HEK293 (cell line): ENCODE measurements around the gene GLRX.

Source experiments
- CTCF ChIP-seq: fragments of 450-650 bp; formaldehyde crosslinking; IDR thresholded peaks from 2 replicates; pipeline ENCODE4 v1.5.1; 2016; ENCODE audit warnings: missing biosample characterization, missing genetic modification characterization
- HOXC10 ChIP-seq: sonication (generic); formaldehyde crosslinking; IDR thresholded peaks from 2 replicates; pipeline ENCODE4 v1.8.1; 2023; ENCODE audit warnings: mild to moderate bottlenecking, missing genetic modification reagents
- PATZ1 ChIP-seq: fragments of 450-650 bp; formaldehyde crosslinking; IDR thresholded peaks from 2 replicates; pipeline ENCODE4 v1.5.1; 2016; ENCODE audit warnings: missing biosample characterization, missing genetic modification characterization
- REST ChIP-seq: fragments of 450-650 bp; formaldehyde crosslinking; IDR thresholded peaks from 2 replicates; pipeline ENCODE4 v1.5.1; 2016; ENCODE audit warnings: missing biosample characterization, missing genetic modification characterization
- TCF7L2 ChIP-seq: IDR thresholded peaks from 2 replicates; pipeline ENCODE4 v1.6.1; 2011; ENCODE audit warnings: low read depth, mild to moderate bottlenecking, inconsistent platforms, low read length, moderate library complexity, borderline replicate concordance
- ZNF112 ChIP-seq: fragments of 450-650 bp; formaldehyde crosslinking; IDR thresholded peaks from 2 replicates; pipeline ENCODE4 v1.5.0; 2017; ENCODE audit warnings: missing biosample characterization, missing genetic modification characterization
- ZNF138 ChIP-seq: fragments of 450-650 bp; formaldehyde crosslinking; IDR thresholded peaks from 2 replicates; pipeline ENCODE4 v1.5.1; 2016; ENCODE audit warnings: missing biosample characterization, missing genetic modification characterization, borderline replicate concordance
- ZNF174 ChIP-seq: fragments of 450-650 bp; formaldehyde crosslinking; IDR thresholded peaks from 2 replicates; pipeline ENCODE4 v1.5.0; 2017; ENCODE audit warnings: missing biosample characterization, mild to moderate bottlenecking, missing genetic modification characterization
- ZNF792 ChIP-seq: fragments of 450-650 bp; formaldehyde crosslinking; IDR thresholded peaks from 2 replicates; pipeline ENCODE4 v1.5.1; 2016; ENCODE audit warnings: missing biosample characterization, missing genetic modification characterization
- ZNF837 ChIP-seq: fragments of 450-650 bp; formaldehyde crosslinking; IDR thresholded peaks from 2 replicates; pipeline ENCODE4 v1.5.1; 2016; ENCODE audit warnings: missing biosample characterization, missing genetic modification characterization

DNA sequence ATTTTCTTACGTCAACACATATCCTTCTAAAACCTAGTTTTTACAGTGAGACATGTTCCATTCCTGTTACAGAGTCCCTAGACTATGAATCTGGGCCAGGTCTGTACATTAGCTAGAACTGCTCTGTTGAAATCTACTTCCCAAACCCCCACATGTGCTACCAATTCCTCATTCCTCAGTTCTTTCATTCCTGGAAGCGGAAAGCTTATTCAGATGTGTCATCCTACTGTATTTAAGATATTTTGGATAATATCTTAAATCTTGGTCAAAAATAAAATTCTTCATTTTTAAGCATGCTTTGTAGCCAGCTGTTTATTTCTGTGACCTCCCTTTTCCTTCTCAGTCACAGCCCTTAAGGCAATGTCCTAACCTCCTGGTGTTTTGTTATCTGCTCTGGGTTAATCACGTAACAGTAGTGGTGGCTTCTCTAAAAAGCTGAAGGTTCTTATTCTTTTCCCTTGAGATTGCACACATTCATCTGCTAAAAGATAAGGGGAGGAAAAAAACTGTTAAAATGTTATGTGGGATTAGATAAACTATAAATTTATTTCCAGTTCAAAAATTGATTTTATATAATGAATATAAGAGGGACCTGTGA, 35.6 kb downstream of the GLRX start:
- no peak for TF ChIP-seq ZNF138
- no peak for TF ChIP-seq REST (tag by site-specific recombination)
- TF ChIP-seq CTCF (tag by site-specific recombination): no peak
- TF ChIP-seq TCF7L2: no peak
- TF ChIP-seq ZNF112: no peak
- no peak for TF ChIP-seq ZNF837 (tag by site-specific recombination)
- TF ChIP-seq ZNF792: no peak
- no peak for TF ChIP-seq PATZ1 (tag by site-specific recombination)
- TF ChIP-seq ZNF174 (tag by site-specific recombination): no peak
- no peak for TF ChIP-seq HOXC10
